ENCODE measurements around the gene TMEM44.
"Not testable (repeated sequence)": the region's sequence is repeated elsewhere in the genome, so short reads cannot be mapped to it uniquely, and the experiment has no call there.

Gene TMEM44

GRCh38 chr3:194608981-194609380, 24.2 kb downstream of the TMEM44 start:
- no peak for DNase-seq

- DNase-seq, result no peak
These were observed 25.4 kb downstream of the TMEM44 start for GRCh38 chr3:194607592-194608389.

- no peak for DNase-seq
These were observed 26.3 kb downstream of the TMEM44 start for GRCh38 chr3:194606941-194607340.

GRCh38 chr3:194606163-194606562, 27.1 kb downstream of the TMEM44 start:
- no peak for DNase-seq

GRCh38 chr3:194605314-194605713, 27.9 kb downstream of the TMEM44 start:
- not testable (repeated sequence) for DNase-seq

GRCh38 chr3:194604837-194605236, 28.4 kb downstream of the TMEM44 start:
- no peak for DNase-seq

- DNase-seq, result no peak
These were observed 29.1 kb downstream of the TMEM44 start for GRCh38 chr3:194604126-194604525.

GRCh38 chr3:194602669-194603171, 30.5 kb downstream of the TMEM44 start:
- DNase-seq, result no peak

- no peak for DNase-seq
These were observed 34.3 kb downstream of the TMEM44 start for GRCh38 chr3:194598771-194599557.

GRCh38 chr3:194596906-194597305, 36.3 kb downstream of the TMEM44 start:
- DNase-seq, result no peak

GRCh38 chr3:194592798-194593752, 40.1 kb downstream of the TMEM44 start:
- DNase-seq, result no peak

- no peak for DNase-seq
These were observed 44.5 kb downstream of the TMEM44 start for GRCh38 chr3:194588741-194589140.

GRCh38 chr3:194588236-194588635, 45.0 kb downstream of the TMEM44 start:
- DNase-seq, result no peak

- DNase-seq, result no peak
These were observed 45.7 kb downstream of the TMEM44 start for GRCh38 chr3:194587438-194587931.

- no peak for DNase-seq
These were observed 46.4 kb downstream of the TMEM44 start for GRCh38 chr3:194586836-194587235.

- DNase-seq, result no peak
These were observed 47.3 kb downstream of the TMEM44 start for GRCh38 chr3:194585880-194586281.

GRCh38 chr3:194584866-194585265, 48.4 kb downstream of the TMEM44 start:
- no peak for DNase-seq

GRCh38 chr3:194584320-194584776, 48.9 kb downstream of the TMEM44 start:
- no peak for DNase-seq

- no peak for DNase-seq
These were observed 50.9 kb downstream of the TMEM44 start for GRCh38 chr3:194582196-194582905.

GRCh38 chr3:194579091-194579606, 54.1 kb downstream of the TMEM44 start:
- no peak for DNase-seq

Data from stimulated activated CD4-positive, alpha-beta T cell treated with anti-CD3 and anti-CD28 coated beads, Interleukin-2, amount 100 ng/mL, for 48 hours (primary cell).